B cell (primary cell): Measurements from ENCODE around the gene PSTPIP1. TPM values are rescaled to one million over a fixed set of nuclear protein-coding genes. Genes with fewer than 3 reads are reported as not detected.

Experiments
- ATAC-seq: fragments of 200-7000 bp; cut with Tn5 transposase; one replicate; pipeline ENCODE4 v1.10.0; 2021; ENCODE audit warnings: low read depth, mild to moderate bottlenecking, moderate number of reproducible peaks, moderate library complexity
- CTCF ChIA-PET: fragments of 350-600 bp; sonication (Branson Sonifier 250); formaldehyde crosslinking; loops from one replicate; lab custom pipeline; 2021; ENCODE audit warnings: antibody characterized with exemption, inconsistent platforms; lab: Charles Lee
- POLR2A ChIA-PET: fragments of 350-600 bp; sonication (Branson Sonifier 250); formaldehyde crosslinking; loops from one replicate; lab custom pipeline; 2021; ENCODE audit warnings: antibody characterized with exemption; lab: Charles Lee
- DNase-seq: peaks from one replicate; pipeline ENCODE4 v3.0.0; 2013
- H2AFZ ChIP-seq: 2 replicates; pipeline ENCODE4 v1.6.1; 2012; ENCODE audit warnings: mild to moderate bottlenecking, low read depth, low read length; ENCODE audit not compliant: insufficient read depth, poor library complexity, severe bottlenecking
- H3K27ac ChIP-seq, 2 donors: 1 replicate in 1 of 2; 2 replicates in 1 of 2; pipeline ENCODE4 v1.5.1; 2012 to 2013; ENCODE audit warnings: low read length in 2 of 2, mild to moderate bottlenecking in 2 of 2, moderate library complexity in 1 of 2
- H3K27me3 ChIP-seq, 4 experiments: fragments of 200-600 bp in 1 of 4; sonication (generic) in 1 of 4; replicated peaks in 1 of 4; 1 replicate in 2 of 4; 2 replicates in 2 of 4; pipeline versions ENCODE4 v1.6.1 to v1.7.0; 2013 to 2016; ENCODE audit warnings: low read length in 3 of 4, mild to moderate bottlenecking in 2 of 4, mixed read lengths in 1 of 4, moderate library complexity in 1 of 4; ENCODE audit not compliant: insufficient read depth in 4 of 4, control insufficient read depth in 3 of 4; ENCODE audit errors: control extremely low read depth in 1 of 4
- H3K36me3 ChIP-seq, 2 experiments: replicated peaks in 1 of 2; 1 replicate in 1 of 2; 2 replicates in 1 of 2; pipeline versions ENCODE4 v1.6.1 to v1.7.1; 2013; ENCODE audit warnings: low read length in 1 of 2; ENCODE audit not compliant: insufficient read depth in 2 of 2, control insufficient read depth in 1 of 2; ENCODE audit errors: control extremely low read depth in 1 of 2, extremely low read depth in 1 of 2
- H3K4me1 ChIP-seq, 2 donors: fragments of 200-600 bp in 1 of 2; sonication (generic) in 1 of 2; 1 replicate in 1 of 2; 2 replicates in 1 of 2; pipeline versions ENCODE4 v1.5.1 to v1.6.1; 2013 to 2017; ENCODE audit warnings: low read length in 2 of 2; ENCODE audit not compliant: control insufficient read depth in 2 of 2, insufficient read depth in 2 of 2
- H3K4me2 ChIP-seq: replicated peaks from 2 replicates; pipeline ENCODE3; 2012; ENCODE audit warnings: mild to moderate bottlenecking, low read depth, low read length; ENCODE audit not compliant: poor library complexity, severe bottlenecking
- H3K4me3 ChIP-seq, 5 experiments: fragments of 200-600 bp in 1 of 5; sonication (generic) in 1 of 5; 1 replicate in 3 of 5; 2 replicates in 2 of 5; pipeline versions ENCODE4 v1.5.1 to v1.7.0; 2011 to 2016; ENCODE audit warnings: low read length in 4 of 5, mild to moderate bottlenecking in 4 of 5, low read depth in 2 of 5, control low read depth in 1 of 5, moderate library complexity in 1 of 5; ENCODE audit not compliant: insufficient read depth in 1 of 5; ENCODE audit errors: control extremely low read depth in 1 of 5, extremely low read depth in 1 of 5
- H3K79me2 ChIP-seq: fragments of 200-600 bp; sonication (generic); one replicate; pipeline ENCODE4 v1.6.0; 2016; ENCODE audit warnings: low read length; ENCODE audit not compliant: control insufficient read depth, insufficient read depth
- H3K9ac ChIP-seq: fragments of 200-600 bp; sonication (generic); 2 replicates; pipeline ENCODE4 v1.6.1; 2017; ENCODE audit warnings: mild to moderate bottlenecking, low read length, moderate library complexity
- H3K9me3 ChIP-seq, 3 donors: one replicate each; pipeline versions ENCODE4 v1.6.1 to v1.7.1; 2013; ENCODE audit warnings: low read length in 2 of 3; ENCODE audit not compliant: control insufficient read depth in 2 of 3, insufficient read depth in 1 of 3; ENCODE audit errors: control extremely low read depth in 1 of 3
- H4K20me1 ChIP-seq: 2 replicates; pipeline ENCODE4 v1.6.0; 2012; ENCODE audit warnings: mild to moderate bottlenecking, low read length; ENCODE audit not compliant: insufficient read depth, control insufficient read depth, poor library complexity, severe bottlenecking
- H3K27ac Mint-ChIP-seq: one replicate; pipeline ENCODE4 v1.8.0; 2021; ENCODE audit warnings: mixed read lengths
- H3K27me3 Mint-ChIP-seq: one replicate; pipeline ENCODE4 v1.8.0; 2021; ENCODE audit warnings: mixed read lengths
- H3K4me1 Mint-ChIP-seq: one replicate; pipeline ENCODE4 v1.8.0; 2021; ENCODE audit warnings: mixed read lengths
- H3K4me3 Mint-ChIP-seq: one replicate; pipeline ENCODE4 v1.8.0; 2021; ENCODE audit warnings: mixed read lengths
- H3K9me3 Mint-ChIP-seq: one replicate; pipeline ENCODE4 v1.8.0; 2022; ENCODE audit warnings: mixed read lengths; ENCODE audit not compliant: insufficient read depth
- CTCF ChIP-seq: fragments of 200-600 bp; IDR thresholded peaks from one replicate; pipeline ENCODE4 v1.8.0; 2022; ENCODE audit warnings: antibody characterized with exemption, mild to moderate bottlenecking
- EZH2 ChIP-seq: IDR thresholded peaks from 2 replicates; pipeline ENCODE4 v1.6.1; 2012; ENCODE audit warnings: borderline replicate concordance, low read depth, mild to moderate bottlenecking, moderate library complexity, low read length; ENCODE audit not compliant: insufficient read depth, poor library complexity, severe bottlenecking
- WGBS: methylation state at CpG from one replicate; pipeline ENCODE4 v1.1.5; 2013; ENCODE audit warnings: missing lambda C conversion rate; ENCODE audit not compliant: insufficient coverage; 5-methylcytosine and 5-hydroxymethylcytosine counted together
- intact Hi-C: fragments of 100-400 bp; cut with micrococcal nuclease; formaldehyde crosslinking; loops from one replicate; pipeline ENCODE4 v1.10.0; 2022
- polyA plus RNA-seq: library from polyadenylated mRNA; depleted of rRNA; stranded (reverse); fragments of >200 nt; gene quantifications from 2 replicates; pipeline ENCODE4 v1.2.3, GENCODE V29; 2012
- total RNA-seq, 2 donors: library from RNA; stranded (reverse); fragments of 120-200 nt in 1 of 2; gene quantifications; 1 replicate in 1 of 2; 2 replicates in 1 of 2; pipeline versions ENCODE4 v1.2.3 to v1.2.4, GENCODE V29; 2013 to 2022

PSTPIP1 gene
- total and polyA plus RNA-seq, 2 donors (not counting 1 experiment from before 2014, with no cell fraction given): 69.0 to 79.3 TPM

GRCh38 chr15:77025941-77026411, 31.1 kb downstream of the PSTPIP1 start:
- ChIA-PET CTCF (interaction anchor here (0.8 to 5.4 kb wide), 7 partner anchors 11 to 517 kb away, joined by 3 to 33 read pairs (median 11); partner anchors contain the start of gene PSTPIP1), POLR2A (interaction anchor here (0.6 kb wide), 1 partner anchor 1245 kb away, joined by 3 read pairs; no protein-coding TSS in a partner anchor)
- no peak overlapping the region for H3K27ac ChIP-seq
- H3K4me2 ChIP-seq: no peak overlapping the region
- H3K27me3 ChIP-seq: no peaks in the 10 kb centered on the region
- no peak overlapping the region for H2AFZ ChIP-seq
- no peak overlapping the region for H3K9ac ChIP-seq
- peaks cover 20% of the 10 kb centered on the region for H4K20me1 ChIP-seq
- H3K36me3 ChIP-seq: peaks cover 0 to 35% of the 10 kb centered on the region in 2 experiments
- no peak overlapping the region for H3K27ac Mint-ChIP-seq
- peaks cover 8 to 25% of the 10 kb centered on the region in 2 donors for H3K4me1 ChIP-seq
- no peaks in the 10 kb centered on the region for H3K9me3 ChIP-seq
- H3K4me3 Mint-ChIP-seq: no peak overlapping the region
- no peaks in the 10 kb centered on the region for H3K9me3 Mint-ChIP-seq
- 97% methylated on average over 4 of the region's 4 CpGs for WGBS
- H3K27me3 Mint-ChIP-seq: no peaks in the 10 kb centered on the region
- no peak for TF ChIP-seq CTCF
- TF ChIP-seq EZH2: no peak
- intact Hi-C loops: loop anchor here (2.0 kb wide), 1 partner anchor 31 kb away; the partner anchor contains the start of gene PSTPIP1
- no peak for DNase-seq
- no peak for ATAC-seq
- H3K4me1 Mint-ChIP-seq: peaks cover 23% of the 10 kb centered on the region
- H3K79me2 ChIP-seq: no peaks in the 10 kb centered on the region
- H3K4me3 ChIP-seq: no peak overlapping the region

GRCh38 chr15:77026501-77027110, 31.7 kb downstream of the PSTPIP1 start:
- H3K4me2 ChIP-seq: no peak overlapping the region
- H4K20me1 ChIP-seq: peaks cover 20% of the 10 kb centered on the region
- ChIA-PET CTCF (interaction anchor here (0.8 to 5.4 kb wide), 3 partner anchors 10 to 517 kb away, joined by 3 to 33 read pairs (median 3); no protein-coding TSS in a partner anchor), POLR2A (no interaction called here)
- ATAC-seq (no peak), DNase-seq (no peak)
- peaks cover 27% of the 10 kb centered on the region for H3K4me1 Mint-ChIP-seq
- H3K9me3 Mint-ChIP-seq: no peaks in the 10 kb centered on the region
- no peak overlapping the region for H3K27ac ChIP-seq
- intact Hi-C loops: no loop called here
- H3K27me3 Mint-ChIP-seq: no peaks in the 10 kb centered on the region
- no peaks in the 10 kb centered on the region for H3K79me2 ChIP-seq
- peaks cover 13 to 29% of the 10 kb centered on the region in 2 donors for H3K4me1 ChIP-seq
- no peaks in the 10 kb centered on the region for H3K27me3 ChIP-seq
- peak overlapping the region; percentile 46 for H3K27ac Mint-ChIP-seq
- H3K36me3 ChIP-seq: peaks cover 0 to 34% of the 10 kb centered on the region in 2 experiments
- no peaks in the 10 kb centered on the region for H3K9me3 ChIP-seq
- H3K9ac ChIP-seq: no peak overlapping the region
- 91% methylated on average over 10 of the region's 12 CpGs for WGBS
- no peak overlapping the region for H3K4me3 Mint-ChIP-seq
- no peak for TF ChIP-seq CTCF
- TF ChIP-seq EZH2: no peak
- no peak overlapping the region for H3K4me3 ChIP-seq
- no peak overlapping the region for H2AFZ ChIP-seq
